ENCODE data around the gene SUPT5H. TPM values are rescaled to one million over a fixed set of nuclear protein-coding genes. Genes with fewer than 3 reads are reported as not detected.

The SUPT5H gene
- total and polyA plus RNA-seq, 2 experiments from 2014 or later: 145 to 156 TPM

GRCh38 chr19:39508629-39509028 lies 63.2 kb downstream of the SUPT5H start:
- H3K9me3 ChIP-seq (ENCODE audit: low read depth): no peaks in the 10 kb centered on the region
- H3K4me1 ChIP-seq (ENCODE audit: low read depth): no peaks in the 10 kb centered on the region
- peaks cover 15% of the 10 kb centered on the region for H3K27me3 ChIP-seq
- TF ChIP-seq CTCF (IDR thresholded peaks at IDR 0.05; ENCODE audit: low read depth, low read length): no peak
- no peak overlapping the region for H3K4me3 ChIP-seq
- DNase-seq (ENCODE audit: low read depth in 1 of 2, low spot score in 1 of 2): no peak
- no peak overlapping the region for H3K27ac ChIP-seq
- no peaks in the 10 kb centered on the region for H3K36me3 ChIP-seq

GRCh38 chr19:39509233-39509632 lies 63.9 kb downstream of the SUPT5H start:
- TF ChIP-seq CTCF (IDR thresholded peaks at IDR 0.05; ENCODE audit: low read depth, low read length): no peak
- no peak overlapping the region for H3K27ac ChIP-seq
- peaks cover 18% of the 10 kb centered on the region for H3K27me3 ChIP-seq
- no peaks in the 10 kb centered on the region for H3K36me3 ChIP-seq
- H3K9me3 ChIP-seq (ENCODE audit: low read depth): no peaks in the 10 kb centered on the region
- DNase-seq (ENCODE audit: low read depth in 1 of 2, low spot score in 1 of 2): no peak
- H3K4me3 ChIP-seq: no peak overlapping the region
- H3K4me1 ChIP-seq (ENCODE audit: low read depth): no peaks in the 10 kb centered on the region

DNA sequence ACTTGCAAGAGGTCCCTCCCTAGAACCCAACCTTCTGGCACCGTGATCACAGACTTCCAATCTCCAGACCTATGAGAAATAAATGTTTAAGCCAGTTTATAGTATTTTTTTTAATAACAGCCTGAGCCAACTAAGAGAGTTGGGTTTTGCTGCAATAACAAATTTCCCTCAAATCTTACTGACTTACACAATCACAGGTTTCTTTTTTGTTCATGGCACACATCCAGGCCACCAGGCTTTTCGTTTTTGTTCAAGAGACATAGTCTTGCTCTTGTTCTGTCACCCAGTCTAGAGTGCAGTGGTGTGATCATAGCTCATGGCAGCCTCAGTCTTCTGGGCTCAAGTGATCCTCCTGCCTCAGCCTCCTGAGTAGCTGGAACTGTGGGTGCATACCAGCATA lies 67.6 kb downstream of the SUPT5H start:
- H3K4me3 ChIP-seq: no peak overlapping the region
- H3K36me3 ChIP-seq: no peaks in the 10 kb centered on the region
- no peak for TF ChIP-seq CTCF (IDR thresholded peaks at IDR 0.05; ENCODE audit: low read depth, low read length)
- peak in 1 of 2 donors; percentile 19 for DNase-seq (ENCODE audit: low read depth in 1 of 2, low spot score in 1 of 2)
- H3K9me3 ChIP-seq (ENCODE audit: low read depth): no peaks in the 10 kb centered on the region
- no peaks in the 10 kb centered on the region for H3K4me1 ChIP-seq (ENCODE audit: low read depth)
- H3K27me3 ChIP-seq: peaks cover 24% of the 10 kb centered on the region
- H3K27ac ChIP-seq: no peak overlapping the region

DNA sequence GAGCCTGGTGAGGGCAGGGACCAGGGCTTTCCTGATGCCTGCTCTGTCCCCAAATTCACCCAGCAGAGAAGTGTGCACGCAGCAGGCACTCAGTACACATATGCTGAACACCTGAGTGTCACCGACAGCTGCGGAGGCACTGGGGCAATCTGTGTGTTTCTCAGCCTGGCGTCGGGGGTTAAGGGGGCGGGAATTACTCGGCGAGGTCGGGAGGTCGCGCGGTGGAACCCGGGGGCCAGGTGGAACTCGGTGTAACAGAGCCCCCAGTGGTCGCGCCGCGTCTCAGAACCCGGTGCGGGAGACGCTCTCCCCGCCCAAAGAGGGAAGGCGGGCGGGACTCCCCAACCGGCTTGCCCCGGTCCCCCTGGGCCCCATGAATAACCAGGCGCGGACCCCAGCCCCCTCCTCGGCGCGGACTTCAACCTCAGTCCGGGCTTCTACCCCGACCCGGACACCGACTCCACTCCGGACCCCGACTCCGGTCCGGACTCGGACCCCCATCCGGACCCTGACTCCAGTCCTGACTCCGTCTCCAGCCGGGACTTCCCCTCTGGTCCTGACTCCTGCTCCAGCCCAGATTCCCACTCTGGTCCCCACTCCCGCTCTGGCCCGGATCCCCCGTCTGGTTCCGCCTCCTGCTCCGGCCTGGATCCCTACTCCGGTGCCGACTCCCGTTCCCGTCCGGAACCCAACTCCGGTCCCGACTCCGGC lies 69.6 kb downstream of the SUPT5H start, which contains the start of gene SELENOV:
TSS of gene SELENOV (plus strand) at position 300 of the 711 bp plus-strand sequence. CDS start at position 374, 74 bp downstream.
- DNase-seq (ENCODE audit: low read depth in 1 of 2, low spot score in 1 of 2): peak in 1 of 2 donors; percentile 43
- peak within 1 kb of the TSS; percentile 58 for H3K4me3 ChIP-seq
- no peaks in the 10 kb centered on the region for H3K9me3 ChIP-seq (ENCODE audit: low read depth)
- peaks cover 19% of the 10 kb centered on the region for H3K27me3 ChIP-seq
- no peak within 1 kb of the TSS for H3K27ac ChIP-seq
- H3K4me1 ChIP-seq (ENCODE audit: low read depth): no peaks in the 10 kb centered on the region
- no peaks in the 10 kb centered on the region for H3K36me3 ChIP-seq
- peak; percentile 13 for TF ChIP-seq CTCF (IDR thresholded peaks at IDR 0.05; ENCODE audit: low read depth, low read length)

DNA sequence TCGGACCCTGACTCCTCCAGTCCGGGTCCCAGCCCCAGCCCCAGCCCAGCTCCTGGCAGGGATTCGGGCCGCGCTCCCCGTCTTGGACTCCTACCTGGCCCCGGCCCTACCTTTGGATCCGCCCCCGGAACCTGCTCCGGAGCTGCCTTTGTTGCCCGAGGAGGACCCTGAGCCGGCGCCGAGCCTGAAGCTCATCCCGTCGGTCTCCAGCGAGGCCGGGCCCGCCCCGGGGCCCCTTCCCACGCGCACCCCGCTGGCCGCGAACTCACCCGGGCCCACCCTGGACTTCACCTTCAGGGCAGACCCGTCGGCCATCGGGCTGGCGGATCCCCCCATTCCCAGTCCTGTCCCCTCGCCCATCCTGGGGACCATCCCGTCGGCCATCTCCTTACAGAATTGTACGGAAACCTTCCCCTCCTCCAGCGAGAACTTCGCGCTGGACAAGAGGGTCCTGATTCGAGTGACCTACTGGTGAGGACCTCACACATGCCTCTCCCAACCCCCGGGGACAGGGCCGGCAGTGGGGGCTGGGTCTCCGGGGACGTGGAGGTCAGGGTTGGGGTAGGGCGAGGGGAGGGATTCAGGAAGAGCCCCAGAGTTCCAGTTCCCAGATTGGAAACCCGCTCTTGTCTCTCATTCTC lies 70.3 kb downstream of the SUPT5H start:
- peak overlapping the region; percentile 58 for H3K4me3 ChIP-seq
- peak in 1 of 2 donors; percentile 42 for DNase-seq (ENCODE audit: low read depth in 1 of 2, low spot score in 1 of 2)
- peaks cover 19% of the 10 kb centered on the region for H3K27me3 ChIP-seq
- H3K27ac ChIP-seq: no peak overlapping the region
- no peaks in the 10 kb centered on the region for H3K36me3 ChIP-seq
- H3K4me1 ChIP-seq (ENCODE audit: low read depth): no peaks in the 10 kb centered on the region
- no peak for TF ChIP-seq CTCF (IDR thresholded peaks at IDR 0.05; ENCODE audit: low read depth, low read length)
- no peaks in the 10 kb centered on the region for H3K9me3 ChIP-seq (ENCODE audit: low read depth)
